Islet precursor cell (in vitro differentiated cells): Measurements from ENCODE around the gene ETV7.
"Not testable (repeated sequence)": the region's sequence is repeated elsewhere in the genome, so short reads cannot be mapped to it uniquely, and the experiment has no call there.

Source experiments
- DNase-seq: peaks from one replicate; pipeline ENCODE4 v3.0.0-alpha.2; 2018

ETV7 gene

DNA sequence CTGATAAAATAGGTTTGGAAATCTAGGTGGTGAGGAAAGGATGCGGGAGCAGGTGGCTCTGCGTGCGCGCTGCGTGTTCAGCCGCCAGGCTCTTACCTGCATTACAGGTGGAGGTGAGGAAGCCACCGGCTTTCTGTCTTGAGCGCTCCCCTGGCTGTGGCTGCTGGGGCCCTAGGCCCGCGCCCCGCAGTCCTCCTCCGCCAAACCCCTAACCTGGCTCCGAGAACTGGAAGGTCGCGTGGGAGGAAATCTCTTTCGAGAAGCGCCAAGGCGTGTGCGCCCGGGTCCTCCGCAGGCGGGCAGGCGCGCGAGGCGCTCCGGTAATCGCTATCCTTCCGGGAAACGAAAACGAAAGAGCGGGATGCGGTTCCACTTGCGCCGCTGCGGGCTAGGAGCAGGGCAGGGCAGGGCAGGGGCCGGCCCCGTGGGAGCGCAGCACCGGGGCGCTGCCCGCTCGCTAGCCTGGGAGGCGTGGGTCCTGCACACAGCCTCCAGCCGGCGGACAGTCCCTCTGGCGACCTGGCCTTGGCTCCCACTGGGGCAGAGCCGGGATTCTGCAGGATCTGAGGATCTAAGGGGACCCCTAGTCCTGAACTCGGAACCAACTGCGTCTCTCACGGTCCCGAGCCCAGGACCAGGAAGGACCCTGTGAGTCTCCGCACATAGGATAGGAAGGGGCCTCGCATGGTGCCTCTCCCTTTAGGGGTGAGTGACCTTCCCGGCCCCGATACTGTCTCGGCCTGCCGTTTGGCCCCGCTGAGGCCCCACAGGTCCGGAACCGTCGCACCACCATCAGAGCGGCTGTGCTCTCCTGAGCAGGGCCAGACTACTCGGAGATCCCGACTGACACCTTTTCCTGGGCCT lies at the start of gene ETV7:
ETV7 (minus strand) TSS at position 230 of the 864 bp plus-strand sequence; CDS start at position 102, 128 bp downstream.
- DNase-seq: no peak

GRCh38 chr6:36436466-36436865 lies 49.0 kb upstream of the ETV7 start:
- DNase-seq: no peak

DNA sequence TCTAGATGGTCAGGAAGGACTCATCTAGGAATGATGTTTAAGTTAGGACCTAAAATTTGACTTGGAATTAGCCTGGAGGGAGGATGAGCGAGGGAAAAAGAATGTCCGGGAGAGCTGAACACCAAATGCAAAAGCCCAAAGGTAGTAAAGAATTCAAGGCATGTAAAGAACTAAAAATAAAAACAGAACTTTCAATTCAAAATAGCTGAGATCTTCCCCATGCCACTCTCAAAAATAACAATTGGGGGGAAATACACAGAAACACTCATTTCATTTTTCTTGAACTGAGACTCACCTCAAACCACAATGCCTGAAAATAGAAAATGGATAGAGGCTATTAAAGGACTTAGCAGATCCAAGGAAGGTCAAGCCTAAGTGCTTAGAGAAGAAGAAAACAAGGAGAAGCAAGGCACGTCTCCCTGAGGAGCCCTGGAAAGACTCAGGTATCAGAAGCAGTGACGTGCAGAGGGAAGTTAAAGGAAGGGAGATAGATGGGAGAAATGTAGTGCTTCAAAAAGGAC lies 44.7 kb upstream of the ETV7 start:
- peak; percentile 74 for DNase-seq

DNA sequence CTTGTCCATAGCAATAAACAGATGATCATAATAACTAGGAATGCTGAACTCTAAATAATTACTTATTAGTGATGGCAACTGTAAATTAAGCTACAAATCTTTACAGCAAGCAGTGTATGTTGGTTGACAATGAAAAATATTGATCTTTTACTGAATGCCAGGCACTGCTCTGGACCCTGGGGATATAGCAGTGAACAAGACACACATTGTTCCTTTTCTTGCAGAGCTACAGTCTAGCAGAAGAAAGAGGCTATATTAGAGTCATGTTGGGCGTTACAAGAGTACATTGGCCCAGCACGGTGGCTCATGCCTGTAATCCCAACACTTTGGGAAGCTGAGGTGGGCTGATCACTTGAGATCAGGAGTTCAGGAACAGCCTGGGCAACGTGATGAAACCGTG lies 43.7 kb upstream of the ETV7 start:
- DNase-seq: no peak

GRCh38 chr6:36430351-36430750 lies 42.9 kb upstream of the ETV7 start:
- no peak for DNase-seq

DNA sequence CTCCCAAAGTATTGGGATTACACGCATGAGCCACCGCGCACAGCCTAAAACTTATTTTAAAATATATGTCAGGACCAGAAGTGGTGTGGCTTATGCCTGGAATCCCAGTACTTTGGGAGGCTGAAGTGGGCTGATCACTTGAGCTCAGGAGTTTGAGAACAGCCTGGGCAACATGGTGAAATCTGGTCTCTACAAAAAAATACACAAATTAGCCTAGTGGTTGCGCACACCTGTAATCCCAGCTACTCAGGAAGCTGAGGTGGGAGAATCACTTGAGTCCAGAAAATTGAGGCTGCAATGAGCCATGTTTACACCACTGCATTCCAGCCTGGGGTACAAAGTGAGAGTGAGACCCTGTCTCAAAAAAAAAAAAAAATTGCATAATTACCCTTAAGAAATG lies 41.4 kb upstream of the ETV7 start:
- DNase-seq: no peak

DNA sequence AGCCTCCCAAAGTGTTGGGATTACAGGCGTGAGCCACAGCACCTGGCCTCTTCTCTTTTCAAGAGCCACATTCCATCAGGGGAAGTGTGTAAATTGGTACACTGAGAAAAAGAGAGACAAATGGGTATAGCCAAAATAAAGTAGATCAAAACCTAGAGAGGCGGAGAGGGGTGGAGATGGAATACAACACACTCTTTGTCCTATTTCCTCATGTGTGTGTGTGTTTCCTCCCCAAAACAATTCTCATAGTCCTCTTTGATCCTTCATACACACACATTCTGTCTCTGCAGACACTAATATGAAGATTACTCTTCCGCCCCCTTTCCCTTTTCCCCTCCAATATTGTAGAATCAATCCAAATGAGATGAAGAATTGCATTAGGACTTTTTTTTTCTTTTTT lies 39.2 kb upstream of the ETV7 start:
- no peak for DNase-seq

DNA sequence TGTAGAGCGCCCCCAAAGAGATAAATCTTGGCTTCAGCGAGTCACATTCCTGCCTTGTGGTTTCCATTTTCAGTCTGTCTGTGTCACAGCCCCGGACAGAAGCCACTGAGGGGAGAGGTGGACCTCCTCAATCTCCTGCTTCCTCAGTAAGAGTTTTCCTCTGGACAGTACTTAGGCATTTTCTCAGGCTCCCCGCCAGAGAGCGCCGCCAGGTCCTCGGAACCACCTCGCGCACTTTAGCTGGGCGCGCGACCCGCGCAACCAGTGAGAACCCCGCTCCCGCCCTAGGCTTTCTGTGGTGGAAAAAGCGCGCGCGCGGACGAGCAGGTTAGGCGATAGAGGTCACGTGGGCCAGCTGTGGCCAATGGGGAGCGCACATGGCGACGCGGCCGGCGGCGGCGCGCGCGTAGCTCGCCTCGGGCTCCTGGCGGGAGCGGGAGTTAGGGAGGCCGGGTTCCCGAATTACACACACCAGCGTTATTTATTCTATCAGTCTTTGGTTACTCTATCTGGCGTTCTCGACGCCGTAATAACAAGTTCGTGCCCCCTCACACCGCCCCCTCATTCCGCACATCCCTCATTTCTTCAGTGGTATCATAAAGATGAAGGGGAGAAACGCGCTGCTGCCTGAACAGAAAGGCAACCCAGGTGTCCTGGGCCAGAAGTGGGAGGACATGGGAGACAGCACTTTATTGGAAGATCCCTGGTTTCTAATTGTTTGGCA lies 35.8 kb upstream of the ETV7 start:
- DNase-seq: peak; percentile 99

- no peak for DNase-seq
Observed at GRCh38 chr6:36422714-36423100, 35.2 kb upstream of the ETV7 start.

GRCh38 chr6:36419310-36419709 lies 31.8 kb upstream of the ETV7 start:
- DNase-seq: no peak

DNA sequence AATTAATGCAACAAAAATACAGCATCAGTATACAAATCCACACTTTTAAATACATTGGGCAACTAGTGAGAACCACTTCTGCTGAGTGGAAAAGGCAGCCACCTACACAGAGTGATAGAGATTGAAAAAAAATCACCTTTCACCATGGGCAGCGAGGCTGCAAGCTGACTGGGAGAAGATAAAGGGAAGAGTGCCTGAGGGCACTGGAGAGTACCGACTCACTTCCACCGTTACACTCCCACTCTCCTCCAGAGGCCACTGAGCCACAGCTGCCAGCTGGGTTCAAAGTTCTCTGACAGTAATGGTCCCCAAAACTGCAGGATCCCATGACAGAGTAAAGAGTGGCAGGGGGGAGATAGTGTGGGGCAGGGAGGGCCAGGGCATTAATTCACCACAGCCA lies 31.1 kb upstream of the ETV7 start:
- peak; percentile 65 for DNase-seq

DNA sequence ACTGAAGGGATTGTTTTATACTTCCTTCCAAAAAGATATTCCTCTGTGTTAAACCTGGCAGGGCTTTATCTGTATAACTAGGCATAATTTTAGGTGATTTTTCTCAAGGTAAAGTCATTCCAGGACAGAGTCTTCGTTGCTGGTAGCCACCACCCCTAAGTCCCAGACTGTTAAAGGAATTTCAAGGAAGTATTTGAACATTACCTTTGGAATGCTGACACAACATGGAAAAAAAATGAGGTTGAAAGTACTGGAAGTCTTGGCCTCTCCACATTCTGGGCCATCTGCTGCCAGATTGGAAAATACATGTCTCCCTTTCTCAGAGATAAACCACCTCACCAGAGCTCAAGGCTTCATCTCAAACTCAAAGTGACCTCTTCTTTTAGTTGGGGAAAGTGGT lies 27.0 kb upstream of the ETV7 start:
- DNase-seq: no peak

- DNase-seq: no peak
Observed at GRCh38 chr6:36413489-36414480, 26.3 kb upstream of the ETV7 start.

DNA sequence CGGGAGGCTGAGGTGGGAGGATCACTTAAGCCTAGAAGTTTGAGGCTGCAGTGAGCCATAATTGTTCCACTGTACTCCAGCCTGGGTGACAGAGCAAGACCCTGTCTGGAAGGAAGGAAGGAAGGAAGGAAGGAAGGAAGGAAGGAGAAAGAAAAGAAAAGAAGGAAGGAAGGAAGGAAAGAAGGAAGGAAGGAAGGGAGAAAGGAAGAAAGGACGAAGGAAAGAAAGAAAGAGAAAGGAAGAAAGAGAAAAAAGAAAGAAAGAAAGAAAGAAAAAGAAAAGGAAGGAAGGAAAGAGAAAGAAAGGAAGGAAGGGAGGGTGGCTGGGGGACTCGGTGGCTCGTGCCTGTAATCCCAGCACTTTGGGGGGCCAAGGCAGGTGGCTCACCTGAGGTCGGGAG lies 22.2 kb upstream of the ETV7 start:
- not testable (repeated sequence) for DNase-seq

- no peak for DNase-seq
Observed at GRCh38 chr6:36404164-36404563, 16.7 kb upstream of the ETV7 start.

DNA sequence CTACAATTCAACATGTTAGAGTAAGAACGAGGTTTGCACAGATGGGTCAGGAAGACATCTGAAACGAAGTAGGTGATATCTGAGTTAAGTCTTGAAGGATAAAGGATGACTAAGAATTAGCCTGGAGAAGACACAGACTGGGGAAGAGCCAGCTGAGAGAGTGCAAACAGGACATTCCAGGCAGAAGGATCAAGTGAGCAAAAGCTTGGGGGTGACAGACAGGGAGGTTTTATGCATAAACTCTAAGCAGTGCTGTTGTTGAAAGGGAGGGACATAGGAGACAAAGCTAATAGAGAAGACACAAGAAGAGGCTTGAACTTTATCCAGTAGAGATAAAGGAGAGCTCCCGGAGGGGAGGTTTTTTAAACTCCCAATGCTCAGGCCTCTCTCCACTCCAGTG lies 15.0 kb upstream of the ETV7 start:
- DNase-seq: no peak

GRCh38 chr6:36399970-36400369 lies 12.5 kb upstream of the ETV7 start:
- DNase-seq: no peak

GRCh38 chr6:36392621-36393020 lies 5.2 kb upstream of the ETV7 start:
- DNase-seq: no peak

GRCh38 chr6:36389353-36389752 lies 1.9 kb upstream of the ETV7 start:
- DNase-seq: no peak

- DNase-seq: no peak
Observed at GRCh38 chr6:36386495-36387439, 702 bp downstream of the ETV7 start.

- DNase-seq: no peak
Observed at GRCh38 chr6:36384095-36384494, 3.4 kb downstream of the ETV7 start.

DNA sequence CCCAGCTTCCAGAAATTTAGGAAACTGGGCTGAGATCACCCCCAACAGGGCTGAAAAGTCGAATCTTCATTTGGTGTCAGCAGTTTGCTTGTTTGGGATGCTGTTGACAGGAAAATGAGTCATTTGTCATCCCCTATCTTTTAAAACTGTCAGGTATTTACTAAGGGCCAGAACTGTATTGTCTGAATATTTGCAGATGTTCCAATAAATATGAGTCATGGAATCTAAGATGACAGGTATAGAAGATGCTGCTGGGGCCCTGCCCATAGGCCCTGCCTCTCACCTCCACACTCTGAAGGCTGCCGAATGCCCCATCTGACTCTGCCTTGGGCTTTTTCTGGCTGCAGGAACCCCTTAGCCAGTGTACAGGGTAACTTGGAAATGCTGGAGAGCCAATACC lies 3.9 kb downstream of the ETV7 start:
- no peak for DNase-seq
